ENCODE results near the gene FAM234B. TPM values are rescaled to one million over a fixed set of nuclear protein-coding genes. Genes with fewer than 3 reads are reported as not detected.

Gene FAM234B
- total RNA-seq, 2 experiments from 2014 or later = 3.0 to 3.2 TPM

DNA sequence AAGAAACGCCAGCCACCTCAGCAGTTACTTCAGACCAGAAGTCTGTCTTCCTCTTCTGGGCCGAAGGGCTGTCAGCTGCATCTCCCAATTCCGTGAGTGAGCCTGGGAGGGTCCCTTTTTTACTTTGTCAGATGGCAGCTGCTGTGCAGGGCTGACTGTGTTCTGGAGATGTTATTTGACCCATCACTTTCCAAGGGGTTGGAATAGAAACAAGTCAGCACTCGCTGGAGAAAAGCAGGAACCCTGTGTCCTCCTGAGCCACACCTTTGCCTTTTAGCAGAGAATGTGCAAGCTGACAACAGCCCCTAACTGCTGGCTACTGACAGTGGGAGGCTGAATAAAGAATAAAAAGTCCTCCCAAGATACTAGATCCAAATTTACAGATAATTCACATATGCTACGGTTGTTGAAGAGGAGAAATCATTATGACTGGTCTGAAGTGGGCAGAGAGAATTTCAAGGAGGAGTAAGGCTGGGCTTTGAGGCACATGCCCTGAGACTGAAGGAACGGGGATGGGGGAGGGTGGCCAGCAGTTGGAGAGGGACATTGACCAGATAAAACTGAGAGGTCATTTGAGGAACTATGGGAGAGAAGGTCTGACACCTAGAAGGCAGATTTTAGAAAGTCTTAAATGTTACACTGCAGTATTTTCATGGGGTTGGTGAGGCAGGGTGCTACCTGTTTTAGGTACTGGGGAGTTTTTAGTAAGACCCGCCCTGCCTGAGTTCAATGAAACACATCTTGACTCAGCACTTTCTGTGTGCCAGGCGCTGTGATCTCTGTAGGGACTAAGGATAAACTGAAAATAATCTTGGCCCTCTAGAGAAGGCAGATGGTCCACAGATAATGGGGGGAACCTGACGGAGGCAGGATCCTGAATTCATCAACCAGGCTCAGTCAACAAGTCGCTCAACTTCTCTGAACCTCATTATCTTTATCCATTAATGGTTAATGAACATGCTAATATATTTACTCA is 27.4 kb downstream of the FAM234B start:
- Histone ChIP-seq H3K4me1 (ENCODE audit: insufficient read depth, low read length) (no peaks in the 10 kb centered on the region), H3K4me3 (ENCODE audit: low read length) (no peak overlapping the region), H3K27ac (ENCODE audit: low read depth in 1 of 2, low read length in 2 of 2) (no peak overlapping the region), H3K36me3 (ENCODE audit: insufficient read depth, low read length) (peaks cover 16% of the 10 kb centered on the region), H3K9me3 (ENCODE audit: control insufficient read depth in 1 of 2, insufficient read depth in 1 of 2, low read length in 2 of 2) (no peaks in the 10 kb centered on the region), H3K27me3 (ENCODE audit: control insufficient read depth in 1 of 2, insufficient read depth in 2 of 2, low read length in 2 of 2) (no peaks in the 10 kb centered on the region)
- ATAC-seq (ENCODE audit: poor library complexity) = no peak
- Mint-ChIP-seq H3K27ac (no peak overlapping the region), H3K4me1 (ENCODE audit: low read depth) (no peaks in the 10 kb centered on the region), H3K36me3 (ENCODE audit: low read depth) (peaks cover 72% of the 10 kb centered on the region), H3K9me3 (no peaks in the 10 kb centered on the region), H3K4me3 (no peak overlapping the region), H3K27me3 (no peaks in the 10 kb centered on the region)
- TF ChIP-seq CTCF (IDR thresholded peaks at IDR 0.05) = no peak
- DNase-seq = no peak
- POLR2A ChIA-PET = no interaction called here
- CTCF ChIA-PET = no interaction called here
- intact Hi-C loops (cut with DNase I, micrococcal nuclease) = no loop called here

DNA sequence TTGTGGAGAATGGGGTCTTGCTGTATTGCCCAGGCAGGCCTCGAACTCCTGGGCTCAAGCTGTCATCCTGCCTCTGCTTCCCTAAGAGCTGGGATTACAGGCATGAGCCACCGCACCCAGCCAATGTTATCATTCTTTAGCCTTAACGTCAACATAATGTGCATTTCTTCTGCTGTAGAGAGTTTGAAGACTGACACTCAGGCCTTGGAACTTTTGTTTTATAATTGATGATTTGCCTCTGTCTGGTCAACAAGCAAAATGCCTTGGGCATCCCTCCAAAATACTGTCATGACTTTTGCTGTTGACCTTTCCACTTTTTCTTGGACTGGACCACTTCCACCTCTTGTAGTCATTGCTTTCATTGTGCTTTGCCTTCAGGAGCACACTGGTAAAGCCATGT is 29.0 kb downstream of the FAM234B start:
- Mint-ChIP-seq H3K27me3 (no peaks in the 10 kb centered on the region), H3K4me1 (ENCODE audit: low read depth) (no peaks in the 10 kb centered on the region), H3K36me3 (ENCODE audit: low read depth) (peaks cover 68% of the 10 kb centered on the region), H3K27ac (no peak overlapping the region), H3K9me3 (no peaks in the 10 kb centered on the region), H3K4me3 (no peak overlapping the region)
- CTCF ChIA-PET = no interaction called here
- Histone ChIP-seq H3K4me1 (ENCODE audit: insufficient read depth, low read length) (no peaks in the 10 kb centered on the region), H3K27ac (ENCODE audit: low read depth in 1 of 2, low read length in 2 of 2) (no peak overlapping the region), H3K4me3 (ENCODE audit: low read length) (no peak overlapping the region), H3K27me3 (ENCODE audit: control insufficient read depth in 1 of 2, insufficient read depth in 2 of 2, low read length in 2 of 2) (no peaks in the 10 kb centered on the region), H3K9me3 (ENCODE audit: control insufficient read depth in 1 of 2, insufficient read depth in 1 of 2, low read length in 2 of 2) (no peaks in the 10 kb centered on the region), H3K36me3 (ENCODE audit: insufficient read depth, low read length) (peaks cover 13% of the 10 kb centered on the region)
- POLR2A ChIA-PET = no interaction called here
- intact Hi-C loops (cut with DNase I, micrococcal nuclease) = no loop called here
- no peak for ATAC-seq (ENCODE audit: poor library complexity)
- no peak for TF ChIP-seq CTCF (IDR thresholded peaks at IDR 0.05)
- no peak for DNase-seq

GRCh38 chr12:13074396-13075117 is 30.4 kb downstream of the FAM234B start:
- POLR2A ChIA-PET = no interaction called here
- H3K36me3 Mint-ChIP-seq (ENCODE audit: low read depth) = peaks cover 60% of the 10 kb centered on the region

More at GRCh38 chr12:13074396-13075117, 30.4 kb downstream of the FAM234B start:
- H3K36me3 ChIP-seq (ENCODE audit: insufficient read depth, low read length) = peaks cover 6% of the 10 kb centered on the region
- Mint-ChIP-seq H3K4me3 (no peak overlapping the region), H3K9me3 (no peaks in the 10 kb centered on the region), H3K27ac (no peak overlapping the region), H3K4me1 (ENCODE audit: low read depth) (no peaks in the 10 kb centered on the region), H3K27me3 (no peaks in the 10 kb centered on the region)
- H3K9me3 ChIP-seq (ENCODE audit: control insufficient read depth in 1 of 2, insufficient read depth in 1 of 2, low read length in 2 of 2) = no peaks in the 10 kb centered on the region
- ATAC-seq (ENCODE audit: poor library complexity) (no peak), DNase-seq (no peak)
- H3K4me1 ChIP-seq (ENCODE audit: insufficient read depth, low read length) = no peaks in the 10 kb centered on the region
- no peak overlapping the region for H3K4me3 ChIP-seq (ENCODE audit: low read length)
- CTCF ChIA-PET = no interaction called here
- no peak overlapping the region for H3K27ac ChIP-seq (ENCODE audit: low read depth in 1 of 2, low read length in 2 of 2)
- intact Hi-C loops (cut with DNase I, micrococcal nuclease) = no loop called here
- no peak for TF ChIP-seq CTCF (IDR thresholded peaks at IDR 0.05)
- no peaks in the 10 kb centered on the region for H3K27me3 ChIP-seq (ENCODE audit: control insufficient read depth in 1 of 2, insufficient read depth in 2 of 2, low read length in 2 of 2)
